Left kidney (tissue), 2 donors: ENCODE results near the gene STIM2. TPM values are rescaled to one million over a fixed set of nuclear protein-coding genes. Genes with fewer than 3 reads are reported as not detected.
"Not testable (repeated sequence)": the region's sequence is repeated elsewhere in the genome, so short reads cannot be mapped to it uniquely, and the experiment has no call there.

Experiments used
- DNase-seq: peaks from one replicate; pipeline ENCODE4 v3.0.0-alpha.2; 2013
- polyA plus RNA-seq: library from polyadenylated mRNA; unstranded; fragments of 120-200 nt; gene quantifications from one replicate; pipeline ENCODE4 v1.2.1, GENCODE V29; 2013; ENCODE audit not compliant: insufficient read length

The STIM2 gene
- polyA plus RNA-seq, 1 donor = 44.3 TPM

- DNase-seq = no peak
Observed at GRCh38 chr4:26867914-26868684, 7.5 kb downstream of the STIM2 start.

GRCh38 chr4:26870576-26871262, 10.1 kb downstream of the STIM2 start:
- no peak for DNase-seq

GRCh38 chr4:26871611-26872010, 11.0 kb downstream of the STIM2 start:
- DNase-seq = no peak

DNA sequence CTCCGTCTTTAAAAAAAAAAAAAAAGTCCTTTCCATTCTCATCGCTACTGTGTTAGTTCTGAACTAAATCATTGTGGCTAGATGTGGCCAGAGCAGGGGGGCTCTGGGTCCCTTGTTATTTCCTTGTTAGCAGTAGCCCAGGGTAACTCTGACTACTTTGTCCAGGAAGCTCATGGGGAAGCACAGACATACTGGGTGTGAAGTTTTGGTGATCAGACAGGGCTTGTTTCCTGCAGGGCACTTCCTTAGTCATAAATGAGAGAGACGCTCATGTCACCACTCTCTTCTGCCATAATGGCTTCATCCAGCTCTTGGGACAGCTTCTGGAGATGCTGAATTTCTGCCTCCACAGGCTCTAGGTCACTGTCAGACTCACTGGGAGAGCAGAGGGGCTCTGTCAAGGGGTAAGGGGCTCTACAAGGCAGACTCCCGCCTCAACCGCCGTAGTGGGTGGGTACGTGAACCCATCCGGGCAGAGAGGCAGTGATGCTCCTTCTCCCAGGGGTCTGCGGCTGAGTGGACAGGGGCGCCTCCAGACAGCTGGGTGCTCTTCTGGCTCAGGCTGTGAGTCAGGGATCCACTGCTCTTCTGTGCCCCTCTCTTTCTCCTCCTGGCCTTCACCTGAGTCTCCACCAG, 12.9 kb downstream of the STIM2 start:
- no peak for DNase-seq

GRCh38 chr4:26874110-26874509, 13.5 kb downstream of the STIM2 start:
- DNase-seq = no peak

DNA sequence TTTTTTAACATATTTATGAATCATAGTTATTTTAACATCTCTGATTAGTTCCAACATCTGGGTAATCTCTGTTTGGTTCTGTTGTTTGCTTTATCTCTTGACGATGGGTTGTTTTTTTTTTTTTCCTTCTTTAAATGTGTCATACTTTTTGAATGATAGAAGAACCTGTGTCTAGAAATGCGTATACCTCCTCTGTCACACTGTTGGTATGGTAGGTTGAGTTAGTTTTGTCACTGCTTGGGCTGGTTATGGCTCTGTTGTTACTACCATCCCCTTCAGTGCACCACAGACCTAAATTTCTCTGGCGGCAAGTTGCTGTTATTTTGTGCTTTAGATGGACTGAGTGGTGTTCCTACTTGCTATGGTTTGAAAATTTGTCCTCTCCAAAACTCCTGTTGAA, 16.8 kb downstream of the STIM2 start:
- no peak for DNase-seq

DNA sequence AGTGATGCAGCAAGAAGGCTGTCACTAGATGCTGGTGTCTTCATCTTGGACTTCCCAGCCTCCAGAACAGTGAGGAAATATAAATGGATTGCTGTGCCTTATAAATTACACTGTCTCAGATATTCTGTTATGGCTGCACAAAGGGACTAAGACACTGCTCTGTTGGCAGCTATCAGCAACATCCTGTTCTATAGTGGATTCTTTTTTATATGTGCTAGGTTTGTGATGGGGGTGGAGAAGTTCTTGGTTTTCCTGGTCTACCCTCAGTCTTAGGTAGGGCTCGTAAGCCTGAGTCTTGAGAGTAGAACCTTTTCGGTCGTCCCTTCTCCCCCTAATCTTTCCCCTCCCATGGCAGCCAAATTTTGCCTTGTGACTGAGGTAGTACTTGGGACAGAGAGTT, 17.3 kb downstream of the STIM2 start:
- no peak for DNase-seq

GRCh38 chr4:26878794-26879391, 18.3 kb downstream of the STIM2 start:
- no peak for DNase-seq

- no peak for DNase-seq
Observed at GRCh38 chr4:26879805-26880204, 19.2 kb downstream of the STIM2 start.

DNA sequence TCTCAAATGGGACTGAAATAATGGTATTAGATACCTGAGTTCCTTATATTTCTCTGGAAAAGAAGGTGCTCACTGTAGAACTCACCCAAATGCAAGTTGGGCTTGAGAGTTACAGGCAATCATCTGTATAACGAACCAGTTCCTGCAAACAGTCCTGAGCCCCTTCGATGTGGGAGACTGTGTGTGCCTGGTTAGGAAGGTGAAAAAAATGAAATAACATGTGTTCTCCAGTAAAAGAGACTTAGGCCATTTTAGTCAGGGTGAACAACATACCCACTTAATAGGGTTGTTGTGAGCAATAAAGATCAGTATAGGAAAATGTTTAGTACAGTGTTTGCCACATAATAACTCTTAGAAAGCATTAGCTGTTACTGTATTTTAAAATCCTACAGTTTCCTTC, 23.4 kb downstream of the STIM2 start:
- no peak for DNase-seq

GRCh38 chr4:26884486-26884988, 23.9 kb downstream of the STIM2 start:
- DNase-seq = no peak

- no peak for DNase-seq
Observed at GRCh38 chr4:26885912-26886274, 25.3 kb downstream of the STIM2 start.

GRCh38 chr4:26887143-26887542, 26.5 kb downstream of the STIM2 start:
- no peak for DNase-seq

DNA sequence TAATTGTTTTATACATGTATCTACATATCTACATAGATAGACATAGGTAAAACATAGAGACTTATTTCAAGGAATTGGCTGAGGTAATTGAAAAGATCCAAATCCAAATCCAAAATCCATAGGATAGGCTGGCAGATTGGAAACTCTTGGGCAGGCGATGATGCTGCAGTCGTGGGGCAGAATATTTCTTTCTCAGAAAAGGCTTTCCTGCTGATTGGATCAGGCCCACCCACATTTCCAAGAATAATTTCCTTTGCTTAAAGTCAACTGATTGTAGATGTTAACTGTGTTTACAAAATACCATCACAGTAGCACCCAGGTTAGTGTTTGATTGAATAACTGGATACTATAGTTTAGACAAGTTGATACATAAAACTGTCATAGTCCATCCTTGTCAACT, 27.2 kb downstream of the STIM2 start:
- no peak for DNase-seq

- no peak for DNase-seq
Observed at GRCh38 chr4:26889356-26889755, 28.7 kb downstream of the STIM2 start.

DNA sequence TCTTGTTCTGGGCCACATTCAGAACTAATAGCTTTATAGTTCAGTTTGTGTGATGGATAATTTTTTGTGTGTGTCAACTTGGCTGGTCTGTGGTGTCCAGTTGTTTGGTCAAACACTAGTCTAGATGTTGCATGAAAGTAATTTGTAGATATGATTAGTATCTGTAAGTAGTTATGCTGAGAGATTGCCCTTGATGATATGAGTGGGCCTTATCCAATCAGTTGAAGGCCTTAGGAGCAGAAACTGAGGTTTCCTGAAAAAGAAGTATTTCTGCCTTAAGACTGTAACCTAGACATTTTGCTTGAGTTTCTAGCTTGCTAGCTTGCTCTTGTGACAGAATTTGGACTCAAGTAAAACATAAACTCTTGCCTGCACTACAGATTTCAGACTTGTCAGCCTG, 30.4 kb downstream of the STIM2 start:
- DNase-seq = no peak

DNA sequence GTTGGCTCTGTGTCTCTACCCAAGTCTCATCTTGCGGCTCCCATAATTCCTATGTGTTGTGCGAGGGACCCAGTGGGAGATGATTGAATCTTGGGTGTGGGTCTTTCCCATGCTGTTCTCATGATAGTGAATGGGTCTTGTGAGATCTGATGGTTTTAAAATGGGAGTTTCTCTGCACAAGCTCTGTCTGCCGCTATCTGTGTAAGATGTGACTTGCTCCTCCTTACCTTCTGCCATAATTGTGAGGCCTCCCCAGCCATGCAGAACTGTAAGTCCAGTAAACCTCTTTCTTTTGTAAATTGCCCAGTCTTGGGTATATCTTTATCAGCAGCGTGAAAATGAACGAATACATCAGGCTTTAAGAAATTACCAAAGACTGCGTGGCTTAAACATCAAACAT, 31.2 kb downstream of the STIM2 start:
- no peak for DNase-seq

DNA sequence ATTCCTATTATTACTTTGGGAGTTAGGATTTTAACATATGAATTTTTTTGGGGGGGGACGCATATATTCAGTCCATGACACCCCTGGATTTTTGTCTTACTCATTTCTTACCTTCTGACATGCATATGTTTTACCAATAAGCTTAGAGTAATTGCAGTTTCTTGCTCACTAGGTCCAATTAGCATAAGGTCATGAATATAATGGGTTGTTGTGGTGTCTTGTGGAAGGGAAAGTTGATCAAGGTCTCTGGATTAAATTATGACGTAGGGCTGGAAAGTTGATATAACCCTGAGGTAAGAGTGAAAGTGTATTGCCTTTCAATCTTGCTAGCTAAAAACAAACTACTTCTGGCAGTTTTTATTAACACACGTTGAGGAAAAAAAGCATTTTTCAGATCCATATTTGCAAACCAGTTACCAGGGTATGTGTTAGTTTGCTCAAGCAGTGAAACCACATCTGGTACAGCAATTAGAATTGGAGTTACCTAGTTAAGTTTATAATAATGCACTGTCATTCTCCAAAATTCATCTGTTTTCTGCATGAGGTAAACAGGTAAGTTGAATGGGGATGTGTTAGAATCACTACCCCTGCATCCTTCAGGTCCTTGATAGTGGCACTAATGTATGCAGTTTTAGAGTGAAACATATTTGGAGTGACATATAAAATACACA, 32.0 kb downstream of the STIM2 start:
- no peak for DNase-seq

GRCh38 chr4:26893491-26893890, 32.9 kb downstream of the STIM2 start:
- DNase-seq = no peak

DNA sequence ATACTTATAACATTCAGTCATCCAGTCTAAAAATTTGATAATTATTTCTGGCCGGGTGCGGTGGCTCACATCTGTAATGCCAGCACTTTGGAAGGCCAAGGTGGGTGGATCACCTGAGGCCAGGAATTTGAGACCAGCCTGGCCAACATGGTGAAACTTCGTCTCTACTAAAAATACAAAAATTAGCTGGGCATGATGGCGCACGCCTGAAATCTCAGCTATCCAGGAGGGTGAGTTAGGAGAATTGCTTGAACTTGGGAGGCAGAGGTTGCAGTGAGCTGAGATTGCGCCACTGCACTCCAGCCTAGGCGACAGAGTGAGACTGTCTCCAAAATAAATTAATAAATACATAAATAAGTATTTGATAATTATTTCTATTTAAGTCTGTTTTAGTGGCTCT, 34.2 kb downstream of the STIM2 start:
- DNase-seq = not testable (repeated sequence)

DNA sequence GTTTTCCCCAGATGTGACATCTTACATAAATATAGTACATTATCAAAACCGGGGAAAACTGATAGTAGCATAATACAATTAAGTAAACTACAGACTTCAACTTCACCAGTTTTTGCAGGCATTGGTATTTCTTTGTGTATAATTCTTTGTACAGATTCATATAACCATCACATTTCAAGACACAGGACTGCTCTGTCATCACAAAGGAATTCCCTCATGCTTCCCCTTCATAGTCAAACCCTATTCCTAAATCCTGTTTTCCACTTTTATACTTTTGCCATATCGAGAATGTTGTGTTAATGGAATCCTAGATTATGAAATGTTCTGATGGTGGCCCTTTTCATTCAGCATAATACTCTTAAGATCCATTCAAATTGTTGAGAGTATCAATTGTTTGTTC, 36.0 kb downstream of the STIM2 start:
- no peak for DNase-seq

GRCh38 chr4:26899991-26900390, 39.4 kb downstream of the STIM2 start:
- no peak for DNase-seq
